HepG2 (cell line): ENCODE measurements around the gene NUDT22. TPM values are rescaled to one million over a fixed set of nuclear protein-coding genes. Genes with fewer than 3 reads are reported as not detected.

Experiments used
- ARNT2 ChIP-seq: sonication (generic); formaldehyde crosslinking; IDR thresholded peaks from 2 replicates; pipeline ENCODE4 v1.8.0; 2022; ENCODE audit warnings: mild to moderate bottlenecking, low read depth, missing genetic modification reagents, moderate library complexity
- EP300 ChIP-seq, 3 experiments: sonication (generic) in 1 of 3; formaldehyde crosslinking in 1 of 3; IDR thresholded peaks; 2 replicates each; pipeline versions ENCODE4 v1.5.1 to v1.6.1; 2011 to 2020; ENCODE audit warnings: low read depth in 2 of 3, low read length in 2 of 3, borderline replicate concordance in 1 of 3, improper control_type of control experiment in 1 of 3, mild to moderate bottlenecking in 1 of 3, missing genetic modification reagents in 1 of 3, moderate library complexity in 1 of 3
- HOXA7 ChIP-seq: sonication (generic); formaldehyde crosslinking; IDR thresholded peaks from 2 replicates; pipeline ENCODE4 v1.8.1; 2022; ENCODE audit warnings: mild to moderate bottlenecking, missing genetic modification reagents, moderate library complexity
- KDM5A ChIP-seq: fragments of 200-600 bp; sonication (generic); IDR thresholded peaks from 2 replicates; pipeline ENCODE4 v1.7.0; 2018; ENCODE audit warnings: antibody characterized with exemption, mild to moderate bottlenecking, low read length, borderline replicate concordance
- NKX3-1 ChIP-seq: sonication (generic); formaldehyde crosslinking; IDR thresholded peaks from 2 replicates; pipeline ENCODE4 v1.5.0; 2020; ENCODE audit warnings: missing genetic modification reagents
- POLR2G ChIP-seq: fragments of 200-400 bp; formaldehyde crosslinking; IDR thresholded peaks from 2 replicates; pipeline ENCODE4 v1.6.1; 2018; ENCODE audit warnings: mild to moderate bottlenecking, low read depth, low read length, moderate library complexity
- RELA ChIP-seq: sonication (generic); formaldehyde crosslinking; IDR thresholded peaks from 2 replicates; pipeline ENCODE4 v1.4.0; 2020; ENCODE audit warnings: missing genetic modification reagents
- SAFB2 ChIP-seq: sonication (generic); formaldehyde crosslinking; IDR thresholded peaks from 2 replicates; pipeline ENCODE4 v1.5.1; 2020; ENCODE audit warnings: missing genetic modification reagents, low read depth, mild to moderate bottlenecking, borderline replicate concordance
- ZFP1 ChIP-seq: IDR thresholded peaks from 2 replicates; pipeline ENCODE4 v1.6.1; 2016
- ZNF253 ChIP-seq: sonication (generic); formaldehyde crosslinking; IDR thresholded peaks from 2 replicates; pipeline ENCODE4 v1.8.0; 2022; ENCODE audit warnings: mild to moderate bottlenecking, missing genetic modification reagents, borderline replicate concordance
- ZNF407 ChIP-seq: sonication (generic); formaldehyde crosslinking; IDR thresholded peaks from one replicate; pipeline ENCODE4 v1.5.1; 2020; ENCODE audit warnings: mild to moderate bottlenecking, missing genetic modification reagents; ENCODE audit errors: not compliant biosample characterization
- ZNF687 ChIP-seq: sonication (generic); formaldehyde crosslinking; IDR thresholded peaks from 2 replicates; pipeline ENCODE4 v1.5.1; 2020; ENCODE audit warnings: mild to moderate bottlenecking, missing genetic modification reagents, moderate library complexity
- ZNF713 ChIP-seq: sonication (generic); formaldehyde crosslinking; IDR thresholded peaks from 2 replicates; pipeline ENCODE4 v1.4.0; 2020; ENCODE audit warnings: mild to moderate bottlenecking, missing genetic modification reagents
- polyA plus RNA-seq, 8 experiments: library from polyadenylated mRNA; depleted of rRNA in 3 of 8; stranded (reverse) in 7 of 8; unstranded in 1 of 8; fragments of >200 nt; fragmentation: Illumina TruSeq in 4 of 8; extraction: Trizol in 4 of 8; gene quantifications; 2 replicates each; pipeline versions ENCODE4 v1.2.1 to v1.2.3, GENCODE V29; 2011 to 2016; ENCODE audit warnings: low read depth in 4 of 8, missing spikeins in 1 of 8, mixed read lengths in 1 of 8; ENCODE audit not compliant: insufficient read depth in 1 of 8
- total RNA-seq, 5 experiments: library from RNA; depleted of rRNA; stranded (reverse); fragments of >200 nt; fragmentation: Illumina TruSeq; extraction: Trizol; gene quantifications; 2 replicates each; pipeline ENCODE4 v1.2.3, GENCODE V29; 2016; ENCODE audit warnings: low read depth in 1 of 5
- TF ChIP-seq, protein P1 (sequence below): sonication (generic); formaldehyde crosslinking; IDR thresholded peaks from 2 replicates; pipeline ENCODE4 v1.4.0; 2020; ENCODE audit warnings: missing genetic modification reagents

NUDT22 gene
- total and polyA plus RNA-seq, 2 of the 13 experiments (the other 11 are each of a cell fraction or from before 2014, with no cell fraction given): 33.5 to 39.8 TPM

DNA sequence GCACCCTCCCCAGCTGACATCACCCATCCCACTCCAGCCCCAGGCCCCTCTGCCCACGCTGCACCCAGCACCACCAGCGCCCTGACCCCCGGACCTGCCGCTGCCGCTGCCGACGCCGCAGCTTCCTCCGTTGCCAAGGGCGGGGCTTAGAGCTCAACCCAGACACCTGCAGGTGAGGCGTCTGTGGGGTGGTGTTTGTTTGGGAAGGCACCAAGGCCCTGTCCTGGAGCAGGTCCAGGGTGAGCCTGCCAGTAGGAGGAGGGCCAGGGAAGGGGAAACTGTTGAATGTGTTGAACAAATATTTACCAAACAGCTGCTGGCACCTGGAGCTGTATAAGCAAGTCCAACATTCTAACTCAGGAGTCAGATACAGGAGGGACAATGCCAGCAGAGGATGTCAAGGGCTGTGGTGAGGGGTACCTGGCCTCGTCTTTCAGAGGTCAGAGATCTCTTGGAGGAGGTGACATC, 11.4 kb downstream of the NUDT22 start (continued):
- TF ChIP-seq NKX3-1 (CRISPR knock-in tag) (no peak), ZNF407 (no peak), SAFB2 (CRISPR knock-in tag) (no peak), HOXA7 (CRISPR knock-in tag) (0 out of 2 replicates have a peak, but pooled peaks have one; percentile 60), ZNF713 (CRISPR knock-in tag) (no peak), ZFP1 (CRISPR knock-in tag) (no peak), RELA (CRISPR knock-in tag) (no peak), ZNF687 (CRISPR knock-in tag) (peak; percentile 90), POLR2G (no peak), ZNF253 (CRISPR knock-in tag) (no peak), EP300 (IDR thresholded peaks at IDR 0.05; ENCODE audit: low read depth in 2 of 2, low read length in 2 of 2) (0 out of 4 replicates have a peak, but pooled peaks of 1 of the 2 experiments have one; percentile 10), EP300 (CRISPR knock-in tag; IDR thresholded peaks at IDR 0.05; ENCODE audit: borderline replicate concordance) (no peak), ARNT2 (no peak), KDM5A (peak; percentile 30; the same call in 1 of the 2 replicates)
- TF ChIP-seq, protein P1, sequence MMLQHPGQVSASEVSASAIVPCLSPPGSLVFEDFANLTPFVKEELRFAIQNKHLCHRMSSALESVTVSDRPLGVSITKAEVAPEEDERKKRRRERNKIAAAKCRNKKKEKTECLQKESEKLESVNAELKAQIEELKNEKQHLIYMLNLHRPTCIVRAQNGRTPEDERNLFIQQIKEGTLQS (CRISPR knock-in tag): no peak
